OCI-LY3 (cell line): ENCODE results near the gene GPSM3.

ENCODE experiments used
- H2AFZ ChIP-seq: fragments of 200-600, 300-600 bp; shearing (Covaris generic); 2 replicates; pipeline ENCODE4 v1.6.0; 2014; ENCODE audit warnings: antibody characterized with exemption, low read depth, low read length
- H3K27ac ChIP-seq: fragments of 200-600, 300-600 bp; sonication (generic); 2 replicates; pipeline ENCODE4 v1.5.1; 2014; ENCODE audit warnings: mild to moderate bottlenecking, low read length, moderate library complexity, mixed read lengths
- H3K27me3 ChIP-seq: fragments of 200-600, 300-600 bp; sonication (generic); 2 replicates; pipeline ENCODE4 v1.6.1; 2014; ENCODE audit warnings: low read depth, low read length, mixed read lengths
- H3K36me3 ChIP-seq: fragments of 200-600, 300-600 bp; sonication (generic); replicated peaks from 2 replicates; pipeline ENCODE3; 2014; ENCODE audit warnings: low read depth, low read length, mixed read lengths
- H3K4me1 ChIP-seq: fragments of 300-600, 200-600 bp; sonication (generic); 2 replicates; pipeline ENCODE4 v1.6.1; 2014; ENCODE audit warnings: low read length, mixed read lengths
- H3K4me2 ChIP-seq: fragments of 200-600, 300-600 bp; sonication (generic); 2 replicates; pipeline ENCODE4 v1.6.1; 2014; ENCODE audit warnings: low read length, mixed read lengths
- H3K4me3 ChIP-seq: fragments of 300-600, 200-600 bp; sonication (generic); 2 replicates; pipeline ENCODE4 v1.5.1; 2014; ENCODE audit warnings: antibody characterized with exemption, mild to moderate bottlenecking, low read length, moderate library complexity
- H3K79me2 ChIP-seq: fragments of 300-600, 200-600 bp; shearing (Covaris generic); 2 replicates; pipeline ENCODE4 v1.6.1; 2014; ENCODE audit warnings: mild to moderate bottlenecking, low read length, mixed read lengths
- H3K9ac ChIP-seq: fragments of 300-600, 200-600 bp; shearing (Covaris generic); 2 replicates; pipeline ENCODE4 v1.6.0; 2014; ENCODE audit warnings: mild to moderate bottlenecking, low read length, moderate library complexity
- H3K9me3 ChIP-seq: fragments of 200-600, 300-600 bp; shearing (Covaris generic); 2 replicates; pipeline ENCODE4 v1.6.1; 2014; ENCODE audit warnings: low read length, mixed read lengths; ENCODE audit not compliant: insufficient read depth
- H4K20me1 ChIP-seq: fragments of 200-600, 300-600 bp; sonication (generic); 2 replicates; pipeline ENCODE4 v1.6.1; 2016; ENCODE audit warnings: low read length, mixed read lengths; ENCODE audit not compliant: insufficient read depth
- EZH2phosphoT487 ChIP-seq: fragments of 200-600 bp; shearing (Covaris generic); IDR thresholded peaks from 2 replicates; pipeline ENCODE4 v1.6.1; 2018; ENCODE audit warnings: antibody characterized with exemption, mixed run types, low read depth
- TF ChIP-seq, protein P1 (sequence below): fragments of 200-600, 300-600 bp; sonication (generic); IDR thresholded peaks from 2 replicates; pipeline ENCODE4 v1.5.1; 2014; ENCODE audit warnings: antibody characterized with exemption, low read length, low read depth

The GPSM3 gene

DNA sequence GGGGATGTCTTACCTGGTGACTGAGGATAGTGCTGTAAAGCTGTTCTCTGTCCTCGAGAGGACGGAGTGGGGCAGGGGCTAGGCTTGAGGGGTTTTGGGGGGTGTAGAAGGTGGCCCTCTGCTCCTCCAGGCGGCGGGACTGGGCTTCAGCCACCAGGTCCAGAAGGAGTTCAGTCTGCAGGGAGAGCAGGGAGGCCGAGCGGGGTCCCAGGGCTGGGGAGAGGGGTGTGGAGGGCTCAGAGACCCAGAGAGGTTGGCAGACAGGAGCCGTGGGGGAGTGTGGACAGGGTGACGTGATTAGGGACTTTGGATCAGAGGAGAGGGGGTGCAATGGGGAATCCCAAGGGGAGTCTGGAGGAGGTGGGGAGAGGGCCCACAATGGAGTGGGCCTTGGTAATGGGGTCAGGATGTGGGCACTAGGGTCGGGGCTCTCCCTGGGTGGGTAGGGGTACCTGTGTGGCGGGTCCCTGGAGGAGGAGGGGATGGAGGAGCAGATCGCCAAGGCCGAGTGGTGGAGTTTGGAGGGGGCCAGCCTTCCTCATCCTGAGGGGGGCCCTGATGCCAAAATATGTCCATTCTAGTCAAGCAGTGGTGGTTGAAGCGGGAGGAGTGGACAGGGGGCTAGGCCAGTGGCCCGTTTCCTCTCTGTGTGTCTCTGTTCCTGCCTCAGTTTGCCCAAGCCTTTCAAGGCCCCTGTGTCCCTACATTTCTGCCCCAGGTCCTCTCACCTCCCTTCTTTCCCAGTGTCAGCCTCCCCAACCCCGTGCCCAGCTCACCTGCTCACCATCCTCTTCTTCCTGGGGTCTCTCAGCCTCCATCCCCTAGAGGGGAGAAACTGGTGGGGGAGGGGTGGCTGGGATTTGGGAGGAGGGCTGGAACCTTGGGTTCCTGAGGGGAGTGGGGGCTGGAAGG lies 491 bp downstream of the GPSM3 start:
- H3K79me2 ChIP-seq, result peaks cover 48% of the 10 kb centered on the region
- TF ChIP-seq, protein P1, sequence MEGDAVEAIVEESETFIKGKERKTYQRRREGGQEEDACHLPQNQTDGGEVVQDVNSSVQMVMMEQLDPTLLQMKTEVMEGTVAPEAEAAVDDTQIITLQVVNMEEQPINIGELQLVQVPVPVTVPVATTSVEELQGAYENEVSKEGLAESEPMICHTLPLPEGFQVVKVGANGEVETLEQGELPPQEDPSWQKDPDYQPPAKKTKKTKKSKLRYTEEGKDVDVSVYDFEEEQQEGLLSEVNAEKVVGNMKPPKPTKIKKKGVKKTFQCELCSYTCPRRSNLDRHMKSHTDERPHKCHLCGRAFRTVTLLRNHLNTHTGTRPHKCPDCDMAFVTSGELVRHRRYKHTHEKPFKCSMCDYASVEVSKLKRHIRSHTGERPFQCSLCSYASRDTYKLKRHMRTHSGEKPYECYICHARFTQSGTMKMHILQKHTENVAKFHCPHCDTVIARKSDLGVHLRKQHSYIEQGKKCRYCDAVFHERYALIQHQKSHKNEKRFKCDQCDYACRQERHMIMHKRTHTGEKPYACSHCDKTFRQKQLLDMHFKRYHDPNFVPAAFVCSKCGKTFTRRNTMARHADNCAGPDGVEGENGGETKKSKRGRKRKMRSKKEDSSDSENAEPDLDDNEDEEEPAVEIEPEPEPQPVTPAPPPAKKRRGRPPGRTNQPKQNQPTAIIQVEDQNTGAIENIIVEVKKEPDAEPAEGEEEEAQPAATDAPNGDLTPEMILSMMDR, result no peak
- TF ChIP-seq EZH2phosphoT487, result no peak
- peaks cover 16% of the 10 kb centered on the region for H3K36me3 ChIP-seq
- peak overlapping the region; percentile 93 for H3K4me3 ChIP-seq
- no peaks in the 10 kb centered on the region for H3K27me3 ChIP-seq
- H3K4me1 ChIP-seq, result peaks cover 51% of the 10 kb centered on the region
- H3K27ac ChIP-seq, result peak overlapping the region; percentile 97
- no peak overlapping the region for H2AFZ ChIP-seq
- peak overlapping the region; percentile 100 for H3K4me2 ChIP-seq
- H4K20me1 ChIP-seq, result no peaks in the 10 kb centered on the region
- H3K9me3 ChIP-seq, result no peaks in the 10 kb centered on the region
- H3K9ac ChIP-seq, result peak overlapping the region; percentile 100

DNA sequence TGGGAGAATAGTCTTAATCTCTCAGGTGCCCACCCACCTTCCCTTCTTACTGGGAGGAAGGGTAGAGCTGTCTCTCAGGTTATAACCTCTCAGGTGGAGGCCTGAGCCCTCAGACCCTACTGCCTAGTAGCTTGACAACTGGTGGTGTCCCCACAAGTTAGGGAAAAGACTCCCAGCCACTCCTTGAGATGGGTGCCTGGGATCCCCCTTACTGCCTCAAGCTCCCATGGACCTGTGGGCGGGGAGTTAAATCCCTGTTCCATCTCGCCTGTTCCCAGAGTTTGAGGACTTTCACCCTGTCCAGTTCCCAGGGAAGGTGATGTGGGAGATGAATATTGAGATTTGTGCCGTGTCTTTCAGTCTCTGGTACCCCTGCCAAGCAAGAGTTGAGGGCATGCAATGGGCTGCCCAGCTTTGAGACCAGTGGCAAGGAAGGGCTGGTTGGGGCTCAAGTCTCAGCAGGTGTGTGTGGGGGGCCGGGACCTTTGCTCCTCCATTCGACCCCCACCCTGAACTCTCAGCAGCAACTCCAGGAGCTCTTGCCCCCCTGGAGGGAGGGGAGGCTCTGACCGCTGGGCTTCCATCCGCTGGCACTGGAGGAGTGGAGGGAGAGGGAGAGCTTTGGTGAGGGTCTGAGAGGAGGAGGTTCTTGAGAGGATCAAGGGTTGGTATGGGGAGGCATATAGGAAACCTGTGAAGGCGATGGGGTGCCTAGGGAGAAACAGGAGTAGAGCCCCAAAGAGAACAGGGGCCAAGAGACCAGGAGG lies 1.3 kb downstream of the GPSM3 start:
- H3K9ac ChIP-seq, result peak overlapping the region; percentile 100
- peaks cover 48% of the 10 kb centered on the region for H3K79me2 ChIP-seq
- peak overlapping the region; percentile 97 for H3K27ac ChIP-seq
- H2AFZ ChIP-seq, result no peak overlapping the region
- peaks cover 18% of the 10 kb centered on the region for H3K36me3 ChIP-seq
- peaks cover 55% of the 10 kb centered on the region for H3K4me1 ChIP-seq
- no peaks in the 10 kb centered on the region for H3K9me3 ChIP-seq
- H3K27me3 ChIP-seq, result no peaks in the 10 kb centered on the region
- TF ChIP-seq, protein P1, result no peak
- TF ChIP-seq EZH2phosphoT487, result no peak
- H3K4me3 ChIP-seq, result peak overlapping the region; percentile 93
- H3K4me2 ChIP-seq, result peak overlapping the region; percentile 100
- no peaks in the 10 kb centered on the region for H4K20me1 ChIP-seq

DNA sequence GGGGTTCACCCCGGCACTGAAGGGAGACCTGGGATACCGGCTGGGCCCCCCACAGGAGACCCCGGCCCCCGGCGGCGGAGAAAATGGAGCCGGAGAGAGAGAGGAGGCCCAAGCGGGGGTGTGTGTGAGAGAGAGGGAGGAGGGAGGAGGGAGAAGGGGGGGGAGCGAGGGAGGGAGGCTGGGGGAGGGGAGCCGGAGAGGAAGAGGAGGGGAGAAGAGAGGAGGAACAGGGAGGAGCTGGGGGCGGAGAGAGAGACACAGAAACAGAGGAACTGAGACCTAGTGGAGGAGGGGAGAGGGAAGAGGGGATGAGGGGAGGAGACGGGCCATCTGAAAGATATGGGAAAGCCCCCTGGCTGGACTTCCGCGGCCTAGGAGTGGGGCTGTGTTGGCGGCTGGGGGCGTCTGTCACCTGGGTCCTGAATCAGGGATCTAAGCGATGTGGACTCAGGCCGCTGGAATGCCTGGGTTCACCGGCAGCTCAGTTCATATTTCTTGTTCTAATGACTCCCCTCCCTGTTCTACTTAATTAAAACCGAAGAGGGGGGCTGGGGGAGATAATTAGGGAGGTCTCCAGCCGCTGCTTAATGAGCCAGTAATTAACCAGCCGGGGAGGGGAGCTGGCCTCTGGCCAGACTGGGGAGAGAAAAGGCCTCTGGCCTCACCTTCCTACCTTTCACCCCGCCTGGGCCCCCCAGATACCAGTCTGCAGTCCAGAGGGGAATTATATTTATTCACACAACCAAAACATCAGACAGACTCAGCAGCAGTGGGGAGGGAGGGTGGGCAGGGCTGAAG lies 2.2 kb downstream of the GPSM3 start, which contains the start of gene PBX2:
Gene PBX2 (minus strand): TSS at position 149 of the 798 bp plus-strand sequence. CDS start 287 bp downstream, outside the sequence.
- Histone ChIP-seq H3K4me2 (peak within 1 kb of the TSS; percentile 100), H3K36me3 (peaks cover 18% of the 10 kb centered on the region), H2AFZ (no peak within 1 kb of the TSS), H3K9me3 (no peaks in the 10 kb centered on the region), H3K27ac (peak within 1 kb of the TSS; percentile 97), H3K4me1 (peaks cover 59% of the 10 kb centered on the region), H3K4me3 (peak within 1 kb of the TSS; percentile 93), H4K20me1 (no peaks in the 10 kb centered on the region), H3K27me3 (no peaks in the 10 kb centered on the region), H3K9ac (peak within 1 kb of the TSS; percentile 100), H3K79me2 (peaks cover 48% of the 10 kb centered on the region)
- TF ChIP-seq, protein P1, result no peak
- no peak for TF ChIP-seq EZH2phosphoT487
